ENCODE data around the gene PDCD10.

PDCD10 gene

GRCh38 chr3:167733961-167734497 is 663 bp downstream of the PDCD10 start:
- DNase-seq, result peak in 1 of 2 experiments; percentile 43

- DNase-seq, result no peak
Observed at GRCh38 chr3:167732313-167733065, 2.2 kb downstream of the PDCD10 start.

- DNase-seq, result no peak
Observed at GRCh38 chr3:167731393-167731792, 3.3 kb downstream of the PDCD10 start.

- DNase-seq, result no peak
Observed at GRCh38 chr3:167729591-167729990, 5.1 kb downstream of the PDCD10 start.

- no peak for DNase-seq
Observed at GRCh38 chr3:167728632-167729323, 5.9 kb downstream of the PDCD10 start.

- DNase-seq, result peak in 1 of 2 experiments; percentile 18
Observed at GRCh38 chr3:167728176-167728575, 6.5 kb downstream of the PDCD10 start.

GRCh38 chr3:167723872-167724271 is 10.8 kb downstream of the PDCD10 start:
- no peak for DNase-seq

GRCh38 chr3:167723025-167723512 is 11.6 kb downstream of the PDCD10 start:
- no peak for DNase-seq

- DNase-seq, result no peak
Observed at GRCh38 chr3:167718582-167718981, 16.1 kb downstream of the PDCD10 start.

- DNase-seq, result no peak
Observed at GRCh38 chr3:167716920-167717319, 17.8 kb downstream of the PDCD10 start.

GRCh38 chr3:167714871-167715270 is 19.8 kb downstream of the PDCD10 start:
- no peak for DNase-seq

- DNase-seq, result no peak
Observed at GRCh38 chr3:167712445-167712844, 22.2 kb downstream of the PDCD10 start.

GRCh38 chr3:167711439-167711838 is 23.3 kb downstream of the PDCD10 start:
- no peak for DNase-seq

- DNase-seq, result no peak
Observed at GRCh38 chr3:167710552-167710951, 24.1 kb downstream of the PDCD10 start.

GRCh38 chr3:167709690-167710089 is 25.0 kb downstream of the PDCD10 start:
- DNase-seq, result no peak

- no peak for DNase-seq
Observed at GRCh38 chr3:167705840-167706239, 28.9 kb downstream of the PDCD10 start.

- no peak for DNase-seq
Observed at GRCh38 chr3:167700926-167701325, 33.8 kb downstream of the PDCD10 start.

- DNase-seq, result no peak
Observed at GRCh38 chr3:167700046-167700445, 34.6 kb downstream of the PDCD10 start.

GRCh38 chr3:167694121-167694520 is 40.6 kb downstream of the PDCD10 start:
- no peak for DNase-seq

- no peak for DNase-seq
Observed at GRCh38 chr3:167691366-167691765, 43.3 kb downstream of the PDCD10 start.

GRCh38 chr3:167684388-167684993 is 50.2 kb downstream of the PDCD10 start:
- peak; percentile 19 to 56 for DNase-seq

GRCh38 chr3:167679526-167679925 is 55.2 kb downstream of the PDCD10 start:
- no peak for DNase-seq

- no peak for DNase-seq
Observed at GRCh38 chr3:167675848-167676247, 58.8 kb downstream of the PDCD10 start.

- no peak for DNase-seq
Observed at GRCh38 chr3:167673221-167673620, 61.5 kb downstream of the PDCD10 start.
